Retina (tissue), 1 donor: ENCODE measurements around the gene WDR93.
"Not testable (repeated sequence)": the region's sequence is repeated elsewhere in the genome, so short reads cannot be mapped to it uniquely, and the experiment has no call there.

Experiments used
- DNase-seq: peaks from one replicate; pipeline ENCODE4 v3.0.0-alpha.2; 2016

Gene WDR93

GRCh38 chr15:89775815-89776214, 85.2 kb downstream of the WDR93 start:
- no peak for DNase-seq

DNA sequence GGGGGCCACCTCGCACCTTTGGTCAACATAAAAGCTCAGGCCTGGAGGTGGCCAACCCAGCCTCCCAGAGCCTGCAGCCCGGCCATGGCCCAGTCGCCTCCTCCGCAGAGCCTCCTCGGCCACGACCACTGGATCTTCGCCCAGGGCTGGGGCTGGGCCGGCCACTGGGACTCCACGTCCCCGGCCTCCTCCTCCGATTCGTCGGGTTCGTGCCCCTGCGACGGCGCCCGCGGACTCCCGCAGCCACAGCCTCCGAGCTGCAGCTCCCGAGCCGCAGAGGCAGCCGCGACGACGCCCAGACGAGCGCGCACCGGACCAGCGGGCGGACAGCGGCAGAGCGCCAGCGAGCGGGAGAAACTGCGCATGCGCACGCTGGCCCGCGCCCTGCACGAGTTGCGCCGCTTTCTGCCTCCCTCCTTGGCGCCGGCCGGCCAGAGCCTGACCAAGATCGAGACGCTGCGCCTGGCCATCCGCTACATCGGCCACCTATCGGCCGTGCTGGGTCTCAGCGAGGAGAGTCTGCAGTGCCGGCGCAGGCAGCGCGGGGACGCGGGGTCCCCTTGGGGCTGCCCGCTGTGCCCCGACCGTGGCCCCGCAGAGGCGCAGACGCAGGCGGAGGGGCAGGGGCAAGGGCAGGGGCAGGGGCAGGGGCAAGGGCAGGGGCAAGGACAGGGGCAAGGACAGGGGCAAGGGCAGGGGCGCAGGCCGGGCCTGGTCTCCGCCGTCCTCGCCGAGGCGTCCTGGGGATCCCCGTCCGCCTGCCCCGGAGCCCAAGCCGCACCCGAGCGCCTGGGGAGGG, 85.9 kb downstream of the WDR93 start, which contains the start of gene MESP2:
TSS of gene MESP2 (plus strand) at position 59 of the 799 bp plus-strand sequence. CDS start at position 85, 26 bp downstream.
- peak; percentile 94 for DNase-seq

- DNase-seq = peak; percentile 32
These were observed 86.6 kb downstream of the WDR93 start for GRCh38 chr15:89777073-89777751.

GRCh38 chr15:89777782-89778380, 87.3 kb downstream of the WDR93 start:
- DNase-seq = no peak

GRCh38 chr15:89778861-89779260, 88.2 kb downstream of the WDR93 start:
- no peak for DNase-seq

GRCh38 chr15:89780601-89781000, 90.0 kb downstream of the WDR93 start:
- DNase-seq = no peak

DNA sequence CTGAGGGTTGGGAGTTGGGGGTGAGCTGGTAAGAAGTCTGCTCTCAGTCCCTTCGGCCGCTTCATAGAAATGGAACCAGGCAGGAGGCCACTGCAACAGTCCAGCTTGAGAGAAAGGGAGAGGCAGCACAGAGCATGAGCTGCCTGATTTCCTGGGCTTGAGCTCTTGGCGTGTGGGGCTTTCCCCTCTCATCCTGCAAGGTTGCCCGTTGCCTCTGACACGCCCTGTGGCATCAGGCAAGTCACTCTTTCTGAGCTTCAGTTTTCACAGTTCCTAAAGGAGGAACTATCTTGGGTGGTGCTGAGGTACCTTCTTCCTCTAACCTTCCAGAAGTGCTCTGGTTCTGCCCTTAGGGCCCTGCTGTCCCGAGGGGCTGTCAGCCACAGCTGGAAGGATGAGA, 90.4 kb downstream of the WDR93 start:
- no peak for DNase-seq

DNA sequence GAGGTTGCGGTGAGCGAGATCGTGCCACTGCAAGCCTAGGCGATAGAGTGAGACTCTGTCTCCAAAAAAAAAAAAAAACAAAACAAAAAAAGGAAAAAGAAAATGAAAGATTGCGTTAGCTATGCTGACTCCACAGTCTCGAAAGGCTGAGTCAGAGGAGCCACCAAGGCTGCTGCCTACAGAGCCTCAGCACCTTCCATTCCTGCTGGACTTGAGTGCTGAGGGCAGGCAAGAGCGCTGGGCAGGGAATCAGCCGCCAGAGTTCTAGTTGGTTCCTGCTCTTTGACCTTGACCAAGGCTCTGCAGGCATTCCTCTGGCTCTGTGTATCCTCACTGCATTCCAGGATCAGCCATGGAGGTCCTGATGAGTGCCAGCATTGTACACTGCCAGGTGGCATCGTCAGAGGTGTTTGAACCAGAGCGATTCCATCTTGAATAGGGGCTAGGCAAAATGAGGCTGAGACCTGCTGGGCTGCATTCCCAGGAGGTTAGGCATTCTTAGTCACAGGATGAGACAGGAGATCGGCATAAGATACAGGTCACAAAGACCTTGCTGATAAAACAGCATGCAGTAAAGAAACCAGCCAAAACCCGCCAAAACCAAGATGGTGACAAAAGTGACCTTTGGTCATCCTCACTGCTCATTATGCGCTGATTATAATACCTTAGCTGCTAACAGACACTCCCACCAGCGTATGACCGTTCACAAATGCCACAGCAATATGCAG, 91.4 kb downstream of the WDR93 start:
- DNase-seq = no peak

DNA sequence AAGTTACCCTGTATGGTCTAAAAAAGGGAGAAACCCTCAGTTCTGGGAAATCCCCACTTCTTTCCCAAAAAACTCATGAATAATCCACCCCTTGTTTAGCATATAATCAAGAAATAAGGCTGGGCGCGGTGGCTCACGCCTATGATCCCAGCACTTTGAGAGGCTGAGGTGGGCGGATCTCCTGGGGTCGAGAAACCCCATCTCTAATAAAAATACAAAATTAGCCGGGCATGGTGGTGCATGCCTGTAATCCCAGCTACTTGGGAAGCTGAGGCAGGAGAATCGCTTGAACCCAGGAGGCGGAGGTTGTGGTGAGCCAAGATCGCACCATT, 92.0 kb downstream of the WDR93 start:
- not testable (repeated sequence) for DNase-seq

DNA sequence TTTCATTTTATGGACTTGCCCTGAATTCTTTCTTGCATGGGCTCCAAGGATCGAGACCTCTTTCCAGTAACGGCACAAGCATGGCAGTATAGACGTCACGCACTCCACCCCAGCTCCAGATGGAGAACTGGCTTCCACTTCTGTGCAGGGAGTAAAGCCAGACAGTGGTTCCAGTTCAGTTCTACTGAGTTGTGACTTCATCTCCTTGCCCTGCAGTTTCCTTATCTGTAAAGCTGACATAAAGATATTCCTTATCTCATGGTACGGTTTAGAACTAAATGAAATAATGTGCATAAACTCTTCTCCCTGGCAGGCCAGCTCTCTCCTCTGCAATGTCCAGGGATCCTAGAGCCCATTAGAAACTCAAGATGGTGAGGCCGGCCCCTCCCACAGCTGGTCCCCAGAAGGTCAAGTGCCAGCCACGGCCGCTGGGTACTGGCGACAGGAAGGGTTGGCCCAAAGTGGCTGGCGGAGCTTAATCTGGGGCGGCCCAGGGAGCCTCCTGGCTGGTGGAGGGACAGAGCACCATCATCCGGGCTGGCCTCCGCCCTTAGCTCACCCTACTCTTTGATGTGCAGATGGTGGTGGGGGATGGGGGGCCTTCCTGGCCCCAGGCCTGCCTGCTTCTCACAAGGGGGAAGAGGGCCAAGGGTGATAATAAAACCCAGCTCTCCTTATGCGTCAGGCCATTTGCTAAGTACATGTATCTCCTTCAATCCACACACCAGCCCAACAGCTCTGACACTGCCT, 92.7 kb downstream of the WDR93 start:
- DNase-seq = no peak

GRCh38 chr15:89783861-89784685, 93.5 kb downstream of the WDR93 start:
- no peak for DNase-seq

DNA sequence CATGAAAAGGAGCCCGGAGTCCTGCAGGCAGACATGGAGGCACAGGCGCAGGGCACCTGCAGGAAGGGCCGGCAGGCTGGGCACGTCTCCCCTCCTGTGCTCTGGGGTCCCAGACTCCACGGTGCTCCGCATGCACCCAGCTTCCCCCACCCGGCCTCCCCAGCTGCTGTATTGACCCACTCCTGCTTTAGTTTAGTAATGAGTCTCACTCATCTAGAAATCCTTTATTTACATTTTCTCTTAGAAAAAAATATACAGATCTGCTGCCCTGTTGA, 94.0 kb downstream of the WDR93 start:
- DNase-seq = no peak

DNA sequence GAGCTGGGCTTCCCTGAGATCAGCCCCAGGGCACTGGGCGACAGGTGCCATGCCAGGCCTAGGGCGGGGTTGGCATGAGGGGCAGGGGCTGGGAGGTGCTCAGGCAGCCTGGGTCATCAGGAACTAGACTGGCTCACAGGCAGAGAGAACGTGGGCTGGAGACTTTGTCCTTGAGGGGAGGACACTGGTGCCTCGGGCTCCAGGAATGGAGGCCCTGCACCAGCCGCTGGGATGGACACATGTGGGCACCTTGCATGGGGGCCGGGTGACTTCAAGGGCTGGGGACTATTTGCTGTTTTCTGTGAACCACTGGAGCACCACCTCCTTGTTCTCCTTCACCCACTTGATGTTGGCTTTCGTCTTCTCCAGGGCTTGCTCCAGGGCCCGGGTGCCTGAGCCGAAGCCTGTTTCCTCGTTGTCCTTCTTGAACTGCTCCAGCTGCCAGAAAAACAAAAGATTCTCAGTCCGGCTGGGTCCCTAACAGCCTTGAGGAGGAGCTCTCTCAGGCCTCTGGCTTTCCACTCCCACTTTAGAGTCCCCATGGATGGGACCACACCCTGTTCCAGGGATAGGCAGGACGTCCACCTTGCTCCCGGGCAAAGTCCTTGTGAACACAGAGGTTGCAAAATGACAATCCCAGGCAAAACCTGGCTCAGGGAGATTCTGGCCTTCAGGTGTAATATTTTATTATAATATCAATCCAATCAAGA, 94.6 kb downstream of the WDR93 start:
- DNase-seq = no peak

- DNase-seq = no peak
These were observed 95.1 kb downstream of the WDR93 start for GRCh38 chr15:89785774-89786140.

DNA sequence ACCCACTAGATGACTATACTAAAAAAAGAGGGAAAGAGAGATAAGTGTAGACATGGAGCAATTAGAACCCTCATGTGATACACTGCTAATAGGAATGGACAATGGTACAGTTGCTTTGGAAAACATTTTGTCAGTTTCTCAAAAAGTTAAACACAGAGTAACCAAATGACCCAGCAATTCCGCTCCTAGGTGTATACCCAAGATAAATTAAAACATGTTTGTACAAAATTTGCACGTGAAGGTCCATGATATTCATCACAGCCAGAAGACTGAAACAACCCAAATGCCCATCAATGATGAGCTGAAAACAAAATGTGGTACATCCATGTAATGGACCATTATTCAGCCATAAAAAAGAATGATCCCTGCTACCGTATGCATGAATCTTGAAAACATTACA, 97.3 kb downstream of the WDR93 start:
- DNase-seq = no peak

GRCh38 chr15:89788585-89788984, 98.0 kb downstream of the WDR93 start:
- DNase-seq = not testable (repeated sequence)

DNA sequence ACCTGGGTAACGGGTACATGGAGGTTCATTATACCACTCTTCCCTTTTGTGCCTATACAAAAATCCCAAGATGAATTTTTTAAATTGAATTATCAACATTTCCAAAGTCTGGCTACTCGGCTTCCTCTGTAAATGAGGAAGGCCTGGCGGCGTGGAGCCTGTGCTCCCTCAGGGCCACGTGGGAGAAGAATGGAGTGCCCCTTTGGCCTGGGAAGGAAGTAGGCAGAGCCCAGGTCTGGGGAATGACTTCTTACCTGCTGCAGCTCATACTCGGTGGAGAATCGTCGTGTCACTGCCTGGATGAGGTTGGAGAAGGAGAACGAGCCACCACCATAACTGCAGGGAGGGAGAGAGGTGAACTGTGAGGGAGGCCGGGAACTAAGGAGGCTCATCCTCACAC, 99.6 kb downstream of the WDR93 start:
- DNase-seq = no peak

DNA sequence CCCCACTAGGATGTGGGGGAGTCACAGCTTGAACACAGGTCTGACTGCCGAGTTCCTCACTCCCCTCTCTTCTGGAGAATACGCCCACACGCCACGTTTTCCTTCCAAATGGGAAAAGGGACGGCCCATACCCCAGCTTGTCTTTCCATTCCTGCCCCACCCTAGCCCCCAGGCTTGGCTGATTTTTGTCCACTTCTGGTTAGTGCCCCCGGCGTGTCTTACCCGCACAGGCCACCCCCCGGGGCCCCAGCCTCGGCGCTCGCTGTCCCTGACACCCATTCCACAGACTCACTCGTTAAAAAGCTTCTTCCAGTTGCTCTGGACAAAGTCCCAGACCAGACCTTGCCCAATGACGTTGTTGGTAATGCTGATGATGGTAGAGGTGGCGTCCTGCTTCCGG, 100.0 kb downstream of the WDR93 start:
- no peak for DNase-seq

- no peak for DNase-seq
These were observed 101.6 kb downstream of the WDR93 start for GRCh38 chr15:89792106-89792805.
